ENCODE data around the gene SMCO1.

The SMCO1 gene

DNA sequence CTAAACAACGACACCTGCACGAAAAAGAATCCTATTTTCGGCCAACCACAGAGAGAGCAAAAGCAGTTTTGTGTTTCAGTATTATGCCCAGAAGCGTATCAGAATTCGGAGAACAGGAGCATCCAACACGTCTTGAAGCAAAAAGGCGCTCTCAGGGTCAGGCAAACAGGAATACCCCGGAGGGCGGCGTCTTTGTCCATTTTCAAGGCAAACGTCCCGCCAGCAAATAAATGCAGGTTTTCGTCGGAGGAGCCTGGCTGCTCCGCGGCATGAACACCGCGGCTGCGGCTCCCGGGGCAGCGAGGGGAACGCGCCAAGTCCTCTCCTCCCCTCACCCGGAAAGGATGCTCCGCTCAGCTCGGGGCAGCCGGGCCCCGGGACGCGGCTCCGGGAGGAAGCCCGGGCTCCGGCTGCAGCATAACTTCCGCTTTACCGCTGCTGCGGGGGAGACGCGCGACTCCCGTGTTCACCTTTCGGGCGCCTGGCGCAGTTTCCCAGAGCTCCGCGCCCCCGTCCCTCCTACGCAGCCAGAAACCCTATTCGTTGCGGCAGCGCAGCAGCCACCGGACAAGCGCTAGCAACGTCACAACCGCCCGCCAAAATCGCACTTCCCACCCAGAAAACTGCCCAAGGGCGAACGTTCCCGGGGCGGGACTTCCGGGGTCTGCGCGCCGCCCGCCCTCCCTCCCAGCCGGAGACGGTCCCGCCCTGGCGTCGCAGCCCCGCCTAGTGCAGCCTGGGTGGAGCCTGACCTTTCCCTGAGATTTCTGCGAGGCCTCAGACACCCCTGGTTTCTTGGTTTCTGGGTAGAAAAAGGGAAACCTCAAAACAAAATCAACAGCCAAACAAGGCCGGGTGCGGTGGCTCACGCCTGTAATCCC lies 11.7 kb downstream of the SMCO1 start, which contains the start of gene RNF168:
RNF168 (minus strand) TSS at position 573 of the 881 bp plus-strand sequence. CDS start 595 bp downstream, outside the sequence.
- Histone ChIP-seq H3K27me3 (ENCODE audit: insufficient read depth, low read length) (no peaks in the 10 kb centered on the region), H3K27ac (ENCODE audit: low read length) (peak within 1 kb of the TSS; percentile 57), H3K9me3 (ENCODE audit: insufficient read depth, low read depth, low read length) (peaks cover 11% of the 10 kb centered on the region; the same call in 1 of the 2 replicates), H3K9ac (ENCODE audit: low read depth, low read length) (peak within 1 kb of the TSS; percentile 95), H3K4me1 (ENCODE audit: insufficient read depth, low read length) (peaks cover 8% of the 10 kb centered on the region; the same call in 1 of the 2 replicates), H3K4me3 (ENCODE audit: low read length) (peak within 1 kb of the TSS; percentile 89), H3K36me3 (ENCODE audit: insufficient read depth, low read depth, low read length) (peaks cover 9% of the 10 kb centered on the region)

GRCh38 chr3:196502775-196503195 lies 12.4 kb downstream of the SMCO1 start:
- peak overlapping the region; percentile 95 for H3K9ac ChIP-seq (ENCODE audit: low read depth, low read length)
- peaks cover 8% of the 10 kb centered on the region; the same call in 1 of the 2 replicates for H3K4me1 ChIP-seq (ENCODE audit: insufficient read depth, low read length)
- H3K4me3 ChIP-seq (ENCODE audit: low read length) = peak overlapping the region; percentile 89
- peaks cover 11% of the 10 kb centered on the region; the same call in 1 of the 2 replicates for H3K9me3 ChIP-seq (ENCODE audit: insufficient read depth, low read depth, low read length)
- H3K27me3 ChIP-seq (ENCODE audit: insufficient read depth, low read length) = no peaks in the 10 kb centered on the region
- H3K27ac ChIP-seq (ENCODE audit: low read length) = peak overlapping the region; percentile 57
- peaks cover 10% of the 10 kb centered on the region for H3K36me3 ChIP-seq (ENCODE audit: insufficient read depth, low read depth, low read length)

- no peak overlapping the region for H3K27ac ChIP-seq (ENCODE audit: low read length)
Measured at GRCh38 chr3:196501316-196502044, 13.7 kb downstream of the SMCO1 start.

GRCh38 chr3:196499807-196500524 lies 15.2 kb downstream of the SMCO1 start:
- no peaks in the 10 kb centered on the region for H3K9me3 ChIP-seq (ENCODE audit: insufficient read depth, low read depth, low read length)

More at GRCh38 chr3:196501316-196502044, 13.7 kb downstream of the SMCO1 start:
- Histone ChIP-seq H3K36me3 (ENCODE audit: insufficient read depth, low read depth, low read length) (peaks cover 13% of the 10 kb centered on the region), H3K4me3 (ENCODE audit: low read length) (peak overlapping the region; percentile 89), H3K27me3 (ENCODE audit: insufficient read depth, low read length) (no peaks in the 10 kb centered on the region), H3K4me1 (ENCODE audit: insufficient read depth, low read length) (peaks cover 8% of the 10 kb centered on the region; the same call in 1 of the 2 replicates), H3K9ac (ENCODE audit: low read depth, low read length) (peak overlapping the region; percentile 95), H3K9me3 (ENCODE audit: insufficient read depth, low read depth, low read length) (peaks cover 4% of the 10 kb centered on the region; the same call in 1 of the 2 replicates)

DNA sequence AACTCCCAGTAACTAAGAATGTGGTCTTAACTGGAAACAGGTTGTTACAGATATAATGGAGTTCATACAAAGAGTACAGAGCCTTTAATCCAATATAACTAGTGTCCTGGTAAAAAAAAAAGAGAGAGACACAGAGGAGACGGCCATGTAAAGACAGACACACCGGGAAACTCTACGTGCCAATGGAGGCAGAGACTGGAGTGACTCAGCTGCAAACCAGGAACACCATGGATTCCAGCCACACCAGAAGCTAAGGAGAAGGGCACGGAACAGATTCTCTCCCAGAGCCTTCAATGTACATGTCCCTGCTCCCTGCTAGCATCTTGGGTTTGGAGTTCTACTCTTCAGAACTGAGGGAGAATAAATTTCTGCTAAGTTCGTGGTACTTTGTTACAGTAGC lies 16.1 kb downstream of the SMCO1 start:
- H3K9ac ChIP-seq (ENCODE audit: low read depth, low read length) = peak overlapping the region; percentile 0; the same call in 1 of the 2 replicates
- H3K36me3 ChIP-seq (ENCODE audit: insufficient read depth, low read depth, low read length) = peaks cover 24% of the 10 kb centered on the region
- H3K4me1 ChIP-seq (ENCODE audit: insufficient read depth, low read length) = peaks cover 8% of the 10 kb centered on the region; the same call in 1 of the 2 replicates
- H3K9me3 ChIP-seq (ENCODE audit: insufficient read depth, low read depth, low read length) = no peaks in the 10 kb centered on the region
- H3K27ac ChIP-seq (ENCODE audit: low read length) = no peak overlapping the region
- no peaks in the 10 kb centered on the region for H3K27me3 ChIP-seq (ENCODE audit: insufficient read depth, low read length)
- 0 out of 2 replicates have a peak overlapping the region, but pooled peaks have one; percentile 89 for H3K4me3 ChIP-seq (ENCODE audit: low read length)

More at GRCh38 chr3:196499807-196500524, 15.2 kb downstream of the SMCO1 start:
- no peaks in the 10 kb centered on the region for H3K27me3 ChIP-seq (ENCODE audit: insufficient read depth, low read length)
- H3K27ac ChIP-seq (ENCODE audit: low read length) = peak overlapping the region; percentile 84
- peaks cover 8% of the 10 kb centered on the region; the same call in 1 of the 2 replicates for H3K4me1 ChIP-seq (ENCODE audit: insufficient read depth, low read length)
- peak overlapping the region; percentile 91; the same call in 1 of the 2 replicates for H3K9ac ChIP-seq (ENCODE audit: low read depth, low read length)
- peak overlapping the region; percentile 89 for H3K4me3 ChIP-seq (ENCODE audit: low read length)
- peaks cover 24% of the 10 kb centered on the region for H3K36me3 ChIP-seq (ENCODE audit: insufficient read depth, low read depth, low read length)

GRCh38 chr3:196498297-196498696 lies 16.8 kb downstream of the SMCO1 start:
- Histone ChIP-seq H3K4me3 (ENCODE audit: low read length) (no peak overlapping the region), H3K36me3 (ENCODE audit: insufficient read depth, low read depth, low read length) (peaks cover 24% of the 10 kb centered on the region), H3K27ac (ENCODE audit: low read length) (no peak overlapping the region), H3K9me3 (ENCODE audit: insufficient read depth, low read depth, low read length) (no peaks in the 10 kb centered on the region), H3K4me1 (ENCODE audit: insufficient read depth, low read length) (peaks cover 8% of the 10 kb centered on the region; the same call in 1 of the 2 replicates), H3K27me3 (ENCODE audit: insufficient read depth, low read length) (no peaks in the 10 kb centered on the region), H3K9ac (ENCODE audit: low read depth, low read length) (no peak overlapping the region)

DNA sequence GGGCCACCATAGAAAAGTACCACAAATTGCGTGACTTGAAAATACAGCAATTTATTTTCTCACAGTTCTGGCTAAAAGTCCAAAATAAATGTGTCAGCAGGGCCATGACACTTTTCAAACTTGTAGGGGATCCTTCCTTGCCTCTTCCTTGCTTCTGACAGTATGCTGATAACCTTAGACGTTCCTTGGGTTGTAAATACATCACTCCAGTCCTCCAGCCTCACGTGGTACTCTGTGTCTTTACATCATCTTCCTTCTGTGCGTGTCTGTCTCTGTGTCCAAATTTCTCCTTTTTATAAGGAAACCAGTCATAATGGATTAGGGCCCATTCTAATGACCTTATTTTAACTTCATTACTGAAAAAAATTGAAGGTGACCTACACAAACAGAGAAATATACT lies 19.0 kb downstream of the SMCO1 start:
- peaks cover 8% of the 10 kb centered on the region; the same call in 1 of the 2 replicates for H3K4me1 ChIP-seq (ENCODE audit: insufficient read depth, low read length)
- H3K9me3 ChIP-seq (ENCODE audit: insufficient read depth, low read depth, low read length) = no peaks in the 10 kb centered on the region
- no peaks in the 10 kb centered on the region for H3K27me3 ChIP-seq (ENCODE audit: insufficient read depth, low read length)
- peaks cover 24% of the 10 kb centered on the region for H3K36me3 ChIP-seq (ENCODE audit: insufficient read depth, low read depth, low read length)
- H3K4me3 ChIP-seq (ENCODE audit: low read length) = no peak overlapping the region
- no peak overlapping the region for H3K27ac ChIP-seq (ENCODE audit: low read length)
- H3K9ac ChIP-seq (ENCODE audit: low read depth, low read length) = no peak overlapping the region

DNA sequence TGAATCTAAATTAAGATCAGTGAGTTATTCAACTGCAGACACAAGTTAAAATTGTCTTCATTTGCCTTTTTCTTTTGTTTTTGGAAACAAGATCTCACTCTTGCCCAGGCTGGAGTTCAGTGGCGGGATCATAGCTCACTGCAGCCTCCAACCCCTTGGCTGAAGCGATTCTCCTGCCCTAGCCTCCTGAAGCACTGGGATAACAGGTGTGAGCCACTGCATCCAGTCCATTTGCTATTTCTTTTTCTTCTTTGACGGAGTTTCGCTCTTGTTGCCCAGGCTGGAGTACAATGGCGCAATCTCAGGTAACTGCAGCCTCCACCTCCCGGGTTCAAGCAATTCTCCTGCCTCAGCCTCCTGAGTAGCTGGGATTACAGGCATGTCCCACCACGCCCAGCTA lies 21.9 kb downstream of the SMCO1 start:
- Histone ChIP-seq H3K9ac (ENCODE audit: low read depth, low read length) (no peak overlapping the region), H3K27ac (ENCODE audit: low read length) (no peak overlapping the region), H3K27me3 (ENCODE audit: insufficient read depth, low read length) (no peaks in the 10 kb centered on the region), H3K9me3 (ENCODE audit: insufficient read depth, low read depth, low read length) (no peaks in the 10 kb centered on the region), H3K4me3 (ENCODE audit: low read length) (no peak overlapping the region), H3K4me1 (ENCODE audit: insufficient read depth, low read length) (no peaks in the 10 kb centered on the region), H3K36me3 (ENCODE audit: insufficient read depth, low read depth, low read length) (peaks cover 14% of the 10 kb centered on the region)

- Histone ChIP-seq H3K4me3 (ENCODE audit: low read length) (no peak overlapping the region), H3K27ac (ENCODE audit: low read length) (no peak overlapping the region), H3K36me3 (ENCODE audit: insufficient read depth, low read depth, low read length) (peaks cover 24% of the 10 kb centered on the region), H3K27me3 (ENCODE audit: insufficient read depth, low read length) (no peaks in the 10 kb centered on the region), H3K9ac (ENCODE audit: low read depth, low read length) (no peak overlapping the region), H3K9me3 (ENCODE audit: insufficient read depth, low read depth, low read length) (no peaks in the 10 kb centered on the region), H3K4me1 (ENCODE audit: insufficient read depth, low read length) (no peaks in the 10 kb centered on the region)
Measured at GRCh38 chr3:196492080-196492479, 23.1 kb downstream of the SMCO1 start.

DNA sequence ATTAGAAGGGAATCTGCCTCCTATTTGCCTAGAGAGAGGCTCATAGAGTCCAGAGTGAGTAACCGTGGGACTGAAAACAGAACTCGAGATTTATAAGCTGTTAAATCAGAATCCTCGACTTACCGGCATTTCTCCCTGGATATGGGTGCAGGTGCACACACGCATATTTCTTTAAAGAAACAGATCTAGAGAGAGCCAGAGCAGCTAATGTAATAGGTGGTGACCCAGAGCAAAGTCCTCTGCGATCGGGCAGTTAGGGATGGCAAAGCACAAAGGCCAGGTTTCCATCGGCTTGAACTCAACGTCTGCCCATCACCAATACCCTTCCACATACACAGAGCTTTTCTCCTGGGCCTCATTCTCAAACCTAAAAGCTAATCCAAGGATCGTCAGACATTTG lies 25.4 kb downstream of the SMCO1 start:
- H3K27ac ChIP-seq (ENCODE audit: low read length) = no peak overlapping the region
- H3K9ac ChIP-seq (ENCODE audit: low read depth, low read length) = no peak overlapping the region
- H3K36me3 ChIP-seq (ENCODE audit: insufficient read depth, low read depth, low read length) = peaks cover 33% of the 10 kb centered on the region
- H3K4me1 ChIP-seq (ENCODE audit: insufficient read depth, low read length) = no peaks in the 10 kb centered on the region
- H3K27me3 ChIP-seq (ENCODE audit: insufficient read depth, low read length) = no peaks in the 10 kb centered on the region
- H3K4me3 ChIP-seq (ENCODE audit: low read length) = no peak overlapping the region
- H3K9me3 ChIP-seq (ENCODE audit: insufficient read depth, low read depth, low read length) = no peaks in the 10 kb centered on the region

- Histone ChIP-seq H3K36me3 (ENCODE audit: insufficient read depth, low read depth, low read length) (peaks cover 65% of the 10 kb centered on the region), H3K9me3 (ENCODE audit: insufficient read depth, low read depth, low read length) (no peaks in the 10 kb centered on the region), H3K27me3 (ENCODE audit: insufficient read depth, low read length) (no peaks in the 10 kb centered on the region), H3K27ac (ENCODE audit: low read length) (no peak overlapping the region), H3K9ac (ENCODE audit: low read depth, low read length) (no peak overlapping the region), H3K4me3 (ENCODE audit: low read length) (no peak overlapping the region), H3K4me1 (ENCODE audit: insufficient read depth, low read length) (no peaks in the 10 kb centered on the region)
Measured at GRCh38 chr3:196486263-196486662, 28.9 kb downstream of the SMCO1 start.
